ENCODE data around the gene CTDSP2. TPM values are rescaled to one million over a fixed set of nuclear protein-coding genes. Genes with fewer than 3 reads are reported as not detected.

CTDSP2 gene
- polyA plus RNA-seq, 1 of the 3 experiments (the other 2 are of a cell fraction), result 119 TPM

- CTCF ChIA-PET, result interaction anchor here (0.7 to 3.4 kb wide), 6 partner anchors 11 to 117 kb away, joined by 3 to 22 read pairs (median 6); no protein-coding TSS in a partner anchor
These were observed 20.1 kb downstream of the CTDSP2 start for GRCh38 chr12:57826400-57826799.

DNA sequence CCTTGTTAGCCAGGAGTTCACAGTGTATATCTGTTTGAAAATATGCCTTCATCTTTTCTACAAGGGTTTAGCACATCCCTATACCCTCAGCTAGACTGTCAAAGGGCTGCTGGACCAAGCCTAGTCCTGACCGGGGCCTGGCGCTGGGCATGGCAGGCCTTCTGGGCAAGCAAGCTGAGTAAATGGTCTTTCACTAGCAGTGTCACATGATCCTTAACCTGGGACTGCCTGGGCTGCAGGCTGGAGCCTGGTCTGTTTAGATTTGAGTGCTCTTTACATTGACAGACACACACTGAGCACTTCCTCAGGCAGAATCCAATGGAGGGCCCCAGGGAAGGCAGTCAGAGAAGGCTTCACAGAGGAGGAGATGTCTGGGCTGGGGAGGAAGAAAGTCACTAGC is 21.1 kb downstream of the CTDSP2 start:
- no peak for DNase-seq
- no peaks in the 10 kb centered on the region for H3K9me2 ChIP-seq
- no peaks in the 10 kb centered on the region for H3F3A ChIP-seq (replicated peaks; ENCODE audit: insufficient read depth)
- H3K4me2 ChIP-seq, result no peak overlapping the region
- H3K27me3 ChIP-seq (ENCODE audit: insufficient read depth), result no peaks in the 10 kb centered on the region
- no peak overlapping the region for H3K4me3 ChIP-seq (ENCODE audit: low read depth in 2 of 2, low read length in 1 of 2)
- peaks cover 67% of the 10 kb centered on the region for H4K20me1 ChIP-seq (ENCODE audit: insufficient read depth)
- peaks cover 63 to 80% of the 10 kb centered on the region in 2 experiments for H3K36me3 ChIP-seq (replicated peaks in 1 of 2; ENCODE audit: control insufficient read depth in 1 of 2, insufficient read depth in 2 of 2, low read length in 1 of 2)
- H3K4me1 ChIP-seq (ENCODE audit: control insufficient read depth in 1 of 2, insufficient read depth in 2 of 2, low read depth in 1 of 2, low read length in 1 of 2), result no peaks in the 10 kb centered on the region
- no peak overlapping the region for H3K27ac ChIP-seq (ENCODE audit: low read depth in 2 of 2, low read length in 1 of 2)
- H2AFZ ChIP-seq (ENCODE audit: low read depth), result no peak overlapping the region
- CTCF ChIA-PET, result interaction anchor here (1.4 to 3.4 kb wide), 4 partner anchors 10 to 80 kb away, joined by 3 to 22 read pairs (median 6); no protein-coding TSS in a partner anchor
- H3K9ac ChIP-seq, result no peak overlapping the region
- H3K79me2 ChIP-seq (ENCODE audit: insufficient read depth), result peaks cover 45% of the 10 kb centered on the region
- 100% methylated on average over 2 of the region's 2 CpGs for WGBS (ENCODE audit: low lambda C conversion rate)
- POLR2A ChIA-PET, result interaction anchor here (0.7 kb wide), 1 partner anchor 78 kb away, joined by 3 read pairs; no protein-coding TSS in a partner anchor
- H3K9me3 ChIP-seq, result no peaks in the 10 kb centered on the region
- no peak for TF ChIP-seq USF2 (IDR thresholded peaks at IDR 0.05; ENCODE audit: borderline replicate concordance, low read depth, low read length)
- TF ChIP-seq MXI1 (IDR thresholded peaks at IDR 0.05; ENCODE audit: low read depth, low read length), result no peak
- no peak for TF ChIP-seq FOXM1 (IDR thresholded peaks at IDR 0.05; ENCODE audit: low read depth)
- TF ChIP-seq YY1 (IDR thresholded peaks at IDR 0.05; ENCODE audit: low read depth), result no peak
- no peak for TF ChIP-seq TCF12 (IDR thresholded peaks at IDR 0.05)
- TF ChIP-seq, protein P1, sequence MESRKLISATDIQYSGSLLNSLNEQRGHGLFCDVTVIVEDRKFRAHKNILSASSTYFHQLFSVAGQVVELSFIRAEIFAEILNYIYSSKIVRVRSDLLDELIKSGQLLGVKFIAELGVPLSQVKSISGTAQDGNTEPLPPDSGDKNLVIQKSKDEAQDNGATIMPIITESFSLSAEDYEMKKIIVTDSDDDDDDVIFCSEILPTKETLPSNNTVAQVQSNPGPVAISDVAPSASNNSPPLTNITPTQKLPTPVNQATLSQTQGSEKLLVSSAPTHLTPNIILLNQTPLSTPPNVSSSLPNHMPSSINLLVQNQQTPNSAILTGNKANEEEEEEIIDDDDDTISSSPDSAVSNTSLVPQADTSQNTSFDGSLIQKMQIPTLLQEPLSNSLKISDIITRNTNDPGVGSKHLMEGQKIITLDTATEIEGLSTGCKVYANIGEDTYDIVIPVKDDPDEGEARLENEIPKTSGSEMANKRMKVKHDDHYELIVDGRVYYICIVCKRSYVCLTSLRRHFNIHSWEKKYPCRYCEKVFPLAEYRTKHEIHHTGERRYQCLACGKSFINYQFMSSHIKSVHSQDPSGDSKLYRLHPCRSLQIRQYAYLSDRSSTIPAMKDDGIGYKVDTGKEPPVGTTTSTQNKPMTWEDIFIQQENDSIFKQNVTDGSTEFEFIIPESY (IDR thresholded peaks at IDR 0.05; ENCODE audit: borderline replicate concordance, low read depth), result no peak
- no peak for TF ChIP-seq RFX5 (IDR thresholded peaks at IDR 0.05; ENCODE audit: low read length)
- TF ChIP-seq REST (IDR thresholded peaks at IDR 0.05; ENCODE audit: low read depth, low read length), result no peak
- TF ChIP-seq NFIC (IDR thresholded peaks at IDR 0.05; ENCODE audit: borderline replicate concordance), result no peak

More at GRCh38 chr12:57826400-57826799, 20.1 kb downstream of the CTDSP2 start:
- POLR2A ChIA-PET, result no interaction called here
- H4K20me1 ChIP-seq (ENCODE audit: insufficient read depth), result peaks cover 76% of the 10 kb centered on the region
- H3K4me1 ChIP-seq (ENCODE audit: control insufficient read depth in 1 of 2, insufficient read depth in 2 of 2, low read depth in 1 of 2, low read length in 1 of 2), result 0 out of 4 replicates have a peak, but pooled peaks cover 0 to under 1% of the 10 kb centered on the region in 2 experiments
- peaks cover 3% of the 10 kb centered on the region for H3F3A ChIP-seq (replicated peaks; ENCODE audit: insufficient read depth)
- 100% methylated on average over 2 of the region's 2 CpGs for WGBS (ENCODE audit: low lambda C conversion rate)
- no peak overlapping the region; a peak in 1 of 4 replicates for H3K27ac ChIP-seq (ENCODE audit: low read depth in 2 of 2, low read length in 1 of 2)
- H3K9me2 ChIP-seq, result no peaks in the 10 kb centered on the region
- no peaks in the 10 kb centered on the region for H3K27me3 ChIP-seq (ENCODE audit: insufficient read depth)
- no peak overlapping the region for H3K9ac ChIP-seq
- H3K9me3 ChIP-seq, result no peaks in the 10 kb centered on the region
- no peak overlapping the region for H3K4me2 ChIP-seq
- no peak overlapping the region for H2AFZ ChIP-seq (ENCODE audit: low read depth)
- no peak for TF ChIP-seq TAF1 (IDR thresholded peaks at IDR 0.05; ENCODE audit: borderline replicate concordance, low read depth, low read length)
- no peak for TF ChIP-seq NRF1 (IDR thresholded peaks at IDR 0.05; ENCODE audit: low read depth, low read length)
- TF ChIP-seq JUND (IDR thresholded peaks at IDR 0.05), result no peak
- TF ChIP-seq REST (IDR thresholded peaks at IDR 0.05; ENCODE audit: low read depth, low read length), result no peak
- no peak for TF ChIP-seq GATA2 (CRISPR knock-in tag; IDR thresholded peaks at IDR 0.05)
- TF ChIP-seq SIN3A (IDR thresholded peaks at IDR 0.05; ENCODE audit: borderline replicate concordance, low read depth, low read length), result no peak
- no peak for TF ChIP-seq MXI1 (IDR thresholded peaks at IDR 0.05; ENCODE audit: low read depth, low read length)
- DNase-seq, result no peak
- no peak overlapping the region for H3K4me3 ChIP-seq (ENCODE audit: low read depth in 2 of 2, low read length in 1 of 2)
- peaks cover 54% of the 10 kb centered on the region for H3K79me2 ChIP-seq (ENCODE audit: insufficient read depth)
- H3K36me3 ChIP-seq (replicated peaks in 1 of 2; ENCODE audit: control insufficient read depth in 1 of 2, insufficient read depth in 2 of 2, low read length in 1 of 2), result peaks cover 60 to 75% of the 10 kb centered on the region in 2 experiments
